Smooth muscle cell (in vitro differentiated cells): Measurements from ENCODE around the gene DCDC1. TPM values are rescaled to one million over a fixed set of nuclear protein-coding genes. Genes with fewer than 3 reads are reported as not detected.

ENCODE experiments used
- DNase-seq: peaks from one replicate; lab custom pipeline; 2025; ENCODE audit not compliant: unreplicated experiment; lab: John Stamatoyannopoulos, UW
- H2AFZ ChIP-seq: fragments of 200-600 bp; sonication (generic); 2 replicates; pipeline ENCODE4 v1.6.0; 2016; ENCODE audit warnings: antibody characterized with exemption, low read depth, mild to moderate bottlenecking
- H3F3A ChIP-seq: fragments of 200-600 bp; sonication (generic); 2 replicates; pipeline ENCODE4 v1.6.0; 2017; ENCODE audit warnings: antibody characterized with exemption, low read depth
- H3K27ac ChIP-seq: fragments of 200-600 bp; sonication (generic); 2 replicates; pipeline ENCODE4 v1.5.1; 2016; ENCODE audit warnings: low read depth, mild to moderate bottlenecking
- H3K27me3 ChIP-seq: fragments of 200-600 bp; sonication (generic); 2 replicates; pipeline ENCODE4 v1.6.1; 2016; ENCODE audit warnings: low read depth, mild to moderate bottlenecking
- H3K36me3 ChIP-seq: fragments of 200-600 bp; sonication (generic); 2 replicates; pipeline ENCODE4 v1.5.1; 2016; ENCODE audit warnings: low read depth
- H3K4me1 ChIP-seq: fragments of 200-600 bp; sonication (generic); 2 replicates; pipeline ENCODE4 v1.5.1; 2016; ENCODE audit warnings: low read depth
- H3K4me2 ChIP-seq: fragments of 200-600 bp; sonication (generic); 2 replicates; pipeline ENCODE4 v1.6.0; 2016; ENCODE audit warnings: mild to moderate bottlenecking
- H3K4me3 ChIP-seq: fragments of 200-600 bp; sonication (generic); 2 replicates; pipeline ENCODE4 v1.5.1; 2016; ENCODE audit warnings: mild to moderate bottlenecking
- H3K79me2 ChIP-seq: fragments of 200-600 bp; sonication (generic); 2 replicates; pipeline ENCODE4 v1.6.0; 2016; ENCODE audit warnings: low read depth, mild to moderate bottlenecking
- H3K9ac ChIP-seq: fragments of 200-600 bp; sonication (generic); 2 replicates; pipeline ENCODE4 v1.6.0; 2016; ENCODE audit warnings: low read depth
- H3K9me3 ChIP-seq: fragments of 200-600 bp; sonication (generic); replicated peaks from 2 replicates; pipeline ENCODE4 v1.5.1; 2016; ENCODE audit warnings: low read depth
- H4K20me1 ChIP-seq: fragments of 200-600 bp; sonication (generic); 2 replicates; pipeline ENCODE4 v1.6.0; 2016; ENCODE audit warnings: low read depth
- WGBS: methylation state at CpG from one replicate; pipeline ENCODE4 v1.1.7; 2016; ENCODE audit warnings: low lambda C conversion rate; 5-methylcytosine and 5-hydroxymethylcytosine counted together
- polyA plus RNA-seq: library from polyadenylated mRNA; unstranded; fragments of >200 nt; fragmentation: Nextera tagmentation; extraction: Ambion mirVana; gene quantifications from 2 replicates; pipeline ENCODE4 v1.2.1, GENCODE V29; 2016
- total RNA-seq: library from RNA; depleted of rRNA; stranded (reverse); fragments of >200 nt; gene quantifications from 2 replicates; pipeline ENCODE4 v1.2.3, GENCODE V29; 2014
- TF ChIP-seq, protein P1 (sequence below): fragments of 200-600 bp; sonication (generic); IDR thresholded peaks from 2 replicates; pipeline ENCODE4 v1.5.1; 2017; ENCODE audit warnings: borderline replicate concordance, mild to moderate bottlenecking, antibody characterized with exemption; ENCODE audit not compliant: insufficient read depth, poor library complexity, severe bottlenecking

Gene DCDC1
- total and polyA plus RNA-seq, 2 experiments from 2014 or later, result 0.39 to 0.45 TPM

DNA sequence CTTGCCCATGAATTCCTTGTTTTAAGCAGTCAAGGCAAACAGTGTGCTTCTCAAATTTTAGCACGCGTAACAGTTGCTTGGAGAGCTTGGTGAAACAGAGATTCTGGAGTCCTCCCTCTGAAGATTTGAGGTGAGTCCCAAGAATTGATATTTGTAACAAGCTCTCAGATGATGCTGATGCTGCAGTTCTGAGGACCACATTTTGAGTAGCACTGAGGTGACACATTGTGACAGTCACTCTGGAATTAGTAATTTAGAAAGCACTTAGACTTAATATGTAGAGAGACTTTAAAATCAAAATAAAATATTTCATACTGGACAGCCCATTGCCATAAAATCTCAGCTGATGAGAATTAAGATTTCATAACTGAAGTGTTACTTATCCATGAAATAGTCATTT, 38.7 kb upstream of the DCDC1 start:
- Histone ChIP-seq H3K4me1 (peaks cover 7% of the 10 kb centered on the region), H3F3A (no peaks in the 10 kb centered on the region), H3K9ac (no peak overlapping the region), H3K4me2 (no peak overlapping the region), H3K4me3 (no peak overlapping the region), H3K79me2 (no peaks in the 10 kb centered on the region), H3K36me3 (no peaks in the 10 kb centered on the region), H3K27me3 (no peaks in the 10 kb centered on the region), H2AFZ (no peak overlapping the region), H4K20me1 (no peaks in the 10 kb centered on the region), H3K9me3 (no peaks in the 10 kb centered on the region), H3K27ac (no peak overlapping the region)
- no peak for DNase-seq
- TF ChIP-seq, protein P1, sequence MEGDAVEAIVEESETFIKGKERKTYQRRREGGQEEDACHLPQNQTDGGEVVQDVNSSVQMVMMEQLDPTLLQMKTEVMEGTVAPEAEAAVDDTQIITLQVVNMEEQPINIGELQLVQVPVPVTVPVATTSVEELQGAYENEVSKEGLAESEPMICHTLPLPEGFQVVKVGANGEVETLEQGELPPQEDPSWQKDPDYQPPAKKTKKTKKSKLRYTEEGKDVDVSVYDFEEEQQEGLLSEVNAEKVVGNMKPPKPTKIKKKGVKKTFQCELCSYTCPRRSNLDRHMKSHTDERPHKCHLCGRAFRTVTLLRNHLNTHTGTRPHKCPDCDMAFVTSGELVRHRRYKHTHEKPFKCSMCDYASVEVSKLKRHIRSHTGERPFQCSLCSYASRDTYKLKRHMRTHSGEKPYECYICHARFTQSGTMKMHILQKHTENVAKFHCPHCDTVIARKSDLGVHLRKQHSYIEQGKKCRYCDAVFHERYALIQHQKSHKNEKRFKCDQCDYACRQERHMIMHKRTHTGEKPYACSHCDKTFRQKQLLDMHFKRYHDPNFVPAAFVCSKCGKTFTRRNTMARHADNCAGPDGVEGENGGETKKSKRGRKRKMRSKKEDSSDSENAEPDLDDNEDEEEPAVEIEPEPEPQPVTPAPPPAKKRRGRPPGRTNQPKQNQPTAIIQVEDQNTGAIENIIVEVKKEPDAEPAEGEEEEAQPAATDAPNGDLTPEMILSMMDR, result no peak
- 97% methylated on average over 2 of the region's 2 CpGs for WGBS

DNA sequence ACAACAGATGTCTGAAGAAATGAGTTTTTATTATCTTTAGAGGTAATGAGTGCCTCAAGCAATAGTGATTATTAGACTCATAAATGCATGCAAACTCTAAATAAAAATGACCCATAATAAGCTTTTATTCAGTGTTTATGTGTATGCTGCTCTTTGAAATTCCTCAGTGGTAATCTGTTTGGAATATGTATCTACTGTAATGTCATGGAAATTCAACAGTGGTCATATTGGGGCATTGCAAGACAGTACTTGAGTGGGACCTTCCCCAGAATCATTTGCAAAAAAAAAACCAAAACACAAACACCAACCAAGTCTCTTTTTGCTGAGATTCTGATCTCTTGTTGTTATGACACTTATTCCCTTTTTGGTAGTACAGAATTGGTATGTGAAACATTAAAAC, 35.1 kb upstream of the DCDC1 start:
- Histone ChIP-seq H3K79me2 (no peaks in the 10 kb centered on the region), H4K20me1 (no peaks in the 10 kb centered on the region), H3K4me2 (no peak overlapping the region), H3K9ac (no peak overlapping the region), H3K4me3 (no peak overlapping the region), H3K9me3 (no peaks in the 10 kb centered on the region), H3F3A (no peaks in the 10 kb centered on the region), H3K36me3 (peaks cover 5% of the 10 kb centered on the region), H3K4me1 (no peaks in the 10 kb centered on the region), H3K27me3 (no peaks in the 10 kb centered on the region), H2AFZ (no peak overlapping the region), H3K27ac (no peak overlapping the region)
- no peak for DNase-seq
- TF ChIP-seq, protein P1, result no peak

DNA sequence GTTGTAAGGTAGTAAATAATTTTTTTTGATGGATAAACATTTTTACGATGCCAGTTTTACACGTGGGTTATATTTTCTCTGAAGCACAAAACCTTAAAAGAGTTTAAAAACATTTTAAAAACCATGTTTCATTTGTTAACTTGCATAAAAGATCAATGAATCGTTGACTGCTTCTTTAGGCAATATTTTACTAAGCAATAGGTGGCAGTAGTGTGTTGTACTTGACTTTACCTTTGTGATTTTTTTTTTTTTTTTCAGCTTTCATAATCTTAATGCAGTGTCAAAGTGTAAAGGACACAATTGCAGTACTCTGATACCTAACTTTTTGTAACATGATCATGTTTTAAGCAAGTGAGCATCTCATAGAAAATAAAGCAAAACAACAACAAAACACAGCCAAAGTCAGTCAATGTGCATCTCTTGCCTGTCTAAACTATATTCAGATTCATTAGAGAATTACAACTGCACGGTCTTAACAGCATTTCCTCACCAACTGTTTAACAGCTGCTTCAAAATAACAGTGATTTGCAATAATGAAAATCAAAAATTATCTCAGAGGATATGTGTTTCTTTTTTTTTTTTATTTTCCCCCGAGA, 27.8 kb upstream of the DCDC1 start:
- Histone ChIP-seq H3K79me2 (no peaks in the 10 kb centered on the region), H3K36me3 (peaks cover 5% of the 10 kb centered on the region), H3K27ac (no peak overlapping the region), H4K20me1 (peaks cover 16% of the 10 kb centered on the region), H3K27me3 (no peaks in the 10 kb centered on the region), H3K4me3 (no peak overlapping the region), H3K4me2 (no peak overlapping the region), H3K4me1 (no peaks in the 10 kb centered on the region), H2AFZ (no peak overlapping the region), H3K9ac (no peak overlapping the region), H3F3A (no peaks in the 10 kb centered on the region), H3K9me3 (no peaks in the 10 kb centered on the region)
- DNase-seq, result no peak
- 58% methylated on average over 5 of the region's 5 CpGs for WGBS
- TF ChIP-seq, protein P1, result peak; percentile 52

DNA sequence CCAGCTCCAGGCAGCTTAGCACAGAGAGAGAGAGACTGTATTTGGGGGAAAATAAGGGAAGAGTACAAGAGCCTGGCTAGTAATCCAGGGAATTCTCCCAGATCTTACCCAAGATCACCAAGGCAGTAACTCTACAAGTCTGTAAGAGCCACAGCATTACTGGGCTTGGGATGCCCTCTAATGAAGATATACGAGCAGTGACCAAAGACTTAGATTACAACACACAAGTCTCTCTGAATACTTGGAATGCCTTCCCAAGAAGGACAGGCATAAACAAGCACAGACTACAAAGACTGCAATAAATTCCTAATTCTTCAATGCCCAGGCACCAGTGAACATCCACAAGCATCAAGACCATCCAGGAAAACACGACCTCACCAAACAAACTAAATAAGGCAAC, 17.8 kb upstream of the DCDC1 start:
- DNase-seq, result no peak
- 46% methylated on average over 2 of the region's 2 CpGs for WGBS

More for the DNA sequence above, 17.8 kb upstream of the DCDC1 start:
- peaks cover 3% of the 10 kb centered on the region for H4K20me1 ChIP-seq
- H3K4me3 ChIP-seq, result no peak overlapping the region
- H3K4me1 ChIP-seq, result no peaks in the 10 kb centered on the region
- no peak overlapping the region for H3K9ac ChIP-seq
- H2AFZ ChIP-seq, result no peak overlapping the region
- no peaks in the 10 kb centered on the region for H3K36me3 ChIP-seq
- no peaks in the 10 kb centered on the region for H3K9me3 ChIP-seq
- H3K27ac ChIP-seq, result no peak overlapping the region
- H3K79me2 ChIP-seq, result no peaks in the 10 kb centered on the region
- H3K27me3 ChIP-seq, result no peaks in the 10 kb centered on the region
- no peaks in the 10 kb centered on the region for H3F3A ChIP-seq
- no peak overlapping the region for H3K4me2 ChIP-seq
- TF ChIP-seq, protein P1, result no peak
